HG03139 (cell line): Measurements from ENCODE around the gene TTLL4.
"Not testable (repeated sequence)": the region's sequence is repeated elsewhere in the genome, so short reads cannot be mapped to it uniquely, and the experiment has no call there.

Source experiments
- ATAC-seq: cut with Tn5 transposase; IDR thresholded peaks from one replicate; pipeline ENCODE4 v1.9.1; 2021; ENCODE audit not compliant: unreplicated experiment

Gene TTLL4

DNA sequence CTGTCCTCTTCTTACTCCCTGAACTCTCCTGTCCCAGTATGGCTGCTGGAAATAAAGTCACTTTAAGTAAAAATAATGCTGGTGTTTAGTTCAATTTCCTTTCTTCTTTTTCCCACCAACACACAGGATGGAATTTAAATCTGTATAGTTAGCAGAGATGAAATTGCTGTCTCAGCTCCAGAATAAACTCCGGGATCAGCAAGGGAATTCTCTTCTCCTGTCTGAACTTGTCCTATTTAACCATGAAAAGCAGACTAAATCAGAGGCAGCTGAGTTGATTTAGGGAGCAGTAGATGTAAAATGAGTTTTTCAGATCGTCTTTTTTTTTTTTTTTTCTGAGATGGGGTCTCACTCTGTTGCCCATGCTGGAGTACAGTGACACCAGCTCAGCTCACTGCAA is 25.9 kb downstream of the TTLL4 start:
- ATAC-seq = no peak

GRCh38 chr2:218743068-218743467 is 32.4 kb downstream of the TTLL4 start:
- no peak for ATAC-seq

DNA sequence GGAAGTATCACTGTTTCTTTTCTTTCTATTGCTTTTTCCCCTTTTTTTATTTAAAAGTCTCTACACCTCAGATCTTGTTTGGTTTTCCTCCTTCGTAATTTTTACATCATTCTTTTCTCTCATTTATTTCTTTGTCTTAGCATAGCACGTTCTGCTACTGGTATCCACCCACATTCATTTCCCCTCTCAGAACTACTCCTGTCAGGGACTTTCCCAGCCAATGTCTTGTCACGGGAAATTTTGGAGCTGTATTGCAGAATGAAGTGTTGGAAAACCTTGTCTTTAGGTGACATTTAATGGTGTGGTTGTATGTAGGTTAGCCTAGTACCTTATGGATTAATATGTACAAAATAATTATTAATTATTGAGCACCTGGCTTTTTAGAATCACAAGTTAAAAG is 34.0 kb downstream of the TTLL4 start:
- ATAC-seq = no peak

- ATAC-seq = no peak
Measured at GRCh38 chr2:218745160-218745558, 34.5 kb downstream of the TTLL4 start.

- no peak for ATAC-seq
Measured at GRCh38 chr2:218745559-218746469, 35.2 kb downstream of the TTLL4 start.

DNA sequence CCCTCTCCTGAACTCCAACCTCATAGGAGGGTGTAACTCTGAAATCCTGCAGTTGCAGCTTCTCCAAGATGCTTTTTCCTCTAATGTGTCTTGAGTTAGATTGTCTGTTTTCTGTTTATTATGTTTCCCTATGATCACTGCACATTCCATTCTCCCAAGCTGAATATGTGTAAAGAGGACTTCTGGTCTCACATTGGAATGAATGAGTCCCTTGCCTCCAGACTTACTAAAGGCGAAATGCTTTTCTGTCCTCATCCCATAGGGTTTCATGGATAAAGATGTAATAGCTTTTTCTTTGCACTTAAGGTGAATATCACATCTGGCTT is 35.8 kb downstream of the TTLL4 start:
- no peak for ATAC-seq

DNA sequence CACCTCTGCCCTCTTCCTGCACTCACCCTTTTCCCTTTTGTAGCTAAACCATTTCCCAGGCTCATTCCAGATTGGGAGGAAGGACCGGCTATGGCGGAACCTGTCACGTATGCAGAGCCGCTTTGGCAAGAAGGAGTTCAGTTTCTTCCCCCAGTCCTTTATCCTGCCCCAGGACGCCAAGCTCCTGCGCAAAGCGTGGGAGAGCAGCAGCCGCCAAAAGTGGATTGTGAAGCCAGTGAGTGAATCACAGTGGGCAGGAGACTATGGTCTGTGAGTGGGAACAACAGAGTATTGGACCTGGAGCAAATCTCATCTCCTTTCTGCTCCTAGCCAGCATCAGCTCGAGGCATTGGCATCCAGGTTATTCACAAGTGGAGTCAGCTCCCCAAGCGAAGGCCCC is 36.3 kb downstream of the TTLL4 start:
- ATAC-seq = no peak

- ATAC-seq = no peak
Measured at GRCh38 chr2:218748741-218749441, 38.3 kb downstream of the TTLL4 start.

DNA sequence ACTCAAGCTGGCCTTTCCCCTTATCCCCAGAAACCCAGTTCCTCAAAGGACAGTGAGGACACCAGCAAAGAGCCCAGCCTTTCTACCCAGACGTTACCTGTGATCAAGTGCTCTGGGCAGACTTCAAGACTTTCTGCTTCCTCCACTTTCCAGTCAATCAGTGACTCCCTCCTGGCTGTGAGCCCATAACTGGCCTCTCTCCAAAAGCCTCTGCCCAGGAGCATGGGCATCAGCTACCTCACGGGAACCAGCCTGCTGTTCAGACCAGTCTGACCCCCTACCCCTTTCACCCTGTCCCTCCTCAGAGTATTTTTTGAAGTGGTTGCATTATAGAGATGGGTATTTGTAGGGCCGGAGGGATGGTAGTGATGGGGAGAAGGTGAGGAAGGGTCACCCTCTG is 43.6 kb downstream of the TTLL4 start:
- ATAC-seq = no peak

GRCh38 chr2:218754781-218755180 is 44.1 kb downstream of the TTLL4 start:
- ATAC-seq = no peak

DNA sequence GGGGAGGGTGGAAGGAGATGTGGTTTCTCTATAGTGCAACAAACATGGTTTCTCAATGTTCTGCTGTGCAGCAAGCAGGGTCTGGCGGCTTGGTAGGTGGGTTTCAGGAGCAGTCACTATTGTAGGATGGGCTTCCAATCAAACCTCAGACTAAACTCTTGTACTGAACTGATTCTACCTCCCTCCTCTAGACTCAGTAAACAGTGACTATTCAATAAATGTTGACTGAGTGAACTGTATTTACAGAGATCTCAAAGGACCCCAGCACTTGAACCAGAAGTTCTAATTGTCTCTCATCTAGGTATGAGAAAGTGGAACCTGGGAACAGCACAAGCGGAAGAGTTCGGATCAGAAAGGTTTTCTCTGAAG is 44.5 kb downstream of the TTLL4 start:
- no peak for ATAC-seq

- no peak for ATAC-seq
Measured at GRCh38 chr2:218755567-218756404, 45.2 kb downstream of the TTLL4 start.

GRCh38 chr2:218756599-218757377 is 46.2 kb downstream of the TTLL4 start:
- no peak for ATAC-seq

DNA sequence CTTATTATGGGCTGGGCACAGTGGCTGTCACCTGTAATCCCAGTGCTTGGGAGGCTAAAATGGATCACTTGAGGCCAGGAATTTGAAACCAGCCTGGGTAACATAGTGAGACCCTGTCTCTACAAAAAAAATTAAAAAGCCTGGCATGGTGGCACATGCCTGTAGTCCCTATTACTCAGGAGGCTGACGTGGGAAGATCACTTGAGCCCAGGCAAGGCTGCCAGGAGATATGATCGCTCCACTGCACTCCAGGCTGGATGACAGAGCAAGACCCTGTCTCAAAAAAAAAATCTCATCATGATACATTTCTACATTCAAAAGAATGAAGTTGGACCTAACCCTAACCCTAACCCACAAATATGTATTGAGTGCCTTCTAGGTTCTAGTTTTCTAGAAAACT is 51.2 kb downstream of the TTLL4 start:
- no peak for ATAC-seq

DNA sequence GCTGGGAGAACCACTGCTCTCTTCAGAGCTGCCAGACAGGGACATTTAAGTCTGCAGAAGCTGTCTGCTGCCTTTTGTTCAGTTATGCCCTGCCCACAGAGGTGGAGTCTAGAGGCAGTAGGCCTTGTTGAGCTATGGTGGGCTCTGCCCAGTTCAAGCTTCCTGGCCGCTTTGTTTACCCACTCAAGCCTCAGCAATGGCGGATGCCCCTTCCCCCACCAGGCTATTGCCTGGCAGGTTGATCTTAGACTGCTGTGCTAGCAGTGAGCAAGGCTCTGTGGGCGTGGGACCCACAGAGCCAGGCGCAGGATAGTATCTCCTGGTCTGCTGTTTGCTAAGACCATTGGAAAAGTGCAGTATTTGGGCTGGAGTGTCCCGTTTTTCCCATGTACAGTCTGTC is 62.1 kb downstream of the TTLL4 start:
- not testable (repeated sequence) for ATAC-seq

DNA sequence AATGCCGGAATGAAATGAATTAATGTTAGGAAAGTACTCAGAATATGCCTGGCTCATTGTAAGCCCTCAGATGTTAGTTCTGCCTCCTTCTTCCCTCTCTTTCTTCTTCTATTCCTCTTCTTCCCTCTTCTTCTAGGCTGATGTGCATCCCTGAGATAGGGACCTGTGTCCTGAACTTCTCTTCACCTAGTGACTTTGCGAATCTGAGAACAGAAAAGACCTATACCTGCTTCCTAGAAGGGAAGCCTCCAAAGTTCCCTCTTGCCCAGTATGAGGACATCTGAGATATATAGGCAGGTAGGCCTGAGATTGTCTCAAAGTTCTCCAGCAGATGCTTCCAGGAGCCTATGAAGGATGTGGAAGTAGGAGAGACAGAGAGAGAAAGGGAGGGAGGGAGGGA is 63.2 kb downstream of the TTLL4 start:
- no peak for ATAC-seq

GRCh38 chr2:218776488-218776887 is 65.9 kb downstream of the TTLL4 start:
- ATAC-seq = no peak

- no peak for ATAC-seq
Measured at GRCh38 chr2:218777276-218777990, 66.8 kb downstream of the TTLL4 start.

GRCh38 chr2:218780046-218780445 is 69.4 kb downstream of the TTLL4 start:
- no peak for ATAC-seq
